Skin epidermis (tissue), 12 donors: ENCODE data around the gene RANBP17.

Experiments used
- H3K27ac ChIP-seq, 21 experiments: fragments of 200-600 bp; sonication (generic) in 11 of 21; one replicate each; pipeline ENCODE4 v1.5.0; 2020; ENCODE audit warnings: mild to moderate bottlenecking in 3 of 21, inconsistent platforms in 2 of 21, moderate library complexity in 2 of 21
- H3K4me3 ChIP-seq, 7 experiments: fragments of 200-600 bp; sonication (generic) in 2 of 7; one replicate each; pipeline ENCODE4 v1.5.0; 2020; ENCODE audit warnings: inconsistent platforms in 2 of 7, mild to moderate bottlenecking in 2 of 7, moderate library complexity in 1 of 7

Gene RANBP17

GRCh38 chr5:171055875-171056454 is 194.1 kb downstream of the RANBP17 start:
- Histone ChIP-seq H3K4me3 (no peak overlapping the region), H3K27ac (no peak overlapping the region)

- no peak overlapping the region for H3K4me3 ChIP-seq
Observed at GRCh38 chr5:171067540-171068130, 205.8 kb downstream of the RANBP17 start.

GRCh38 chr5:171074747-171075146 is 212.9 kb downstream of the RANBP17 start:
- H3K4me3 ChIP-seq = no peak overlapping the region
- no peak overlapping the region for H3K27ac ChIP-seq

More at GRCh38 chr5:171067540-171068130, 205.8 kb downstream of the RANBP17 start:
- H3K27ac ChIP-seq = no peak overlapping the region

- Histone ChIP-seq H3K27ac (no peak overlapping the region), H3K4me3 (no peak overlapping the region)
Observed at GRCh38 chr5:171080186-171080938, 218.5 kb downstream of the RANBP17 start.

DNA sequence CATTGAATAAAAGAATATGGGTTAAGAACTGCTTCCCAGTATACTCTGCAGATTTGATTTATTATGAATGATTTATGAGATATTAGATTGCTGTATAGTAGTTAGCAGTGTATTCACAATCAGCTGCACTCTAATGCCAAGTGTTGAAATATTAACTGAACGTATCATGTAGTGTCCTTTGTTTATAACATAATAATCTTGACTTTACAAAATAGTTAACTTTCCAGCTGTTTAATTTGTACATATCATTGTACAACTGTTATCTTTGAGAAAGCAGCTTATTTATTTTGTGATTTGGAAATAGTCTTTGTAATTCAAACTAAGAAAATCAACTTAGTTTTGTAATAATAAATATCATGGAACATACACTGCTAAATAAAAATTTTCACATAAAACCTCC is 219.5 kb downstream of the RANBP17 start:
- Histone ChIP-seq H3K27ac (no peak overlapping the region), H3K4me3 (no peak overlapping the region)

DNA sequence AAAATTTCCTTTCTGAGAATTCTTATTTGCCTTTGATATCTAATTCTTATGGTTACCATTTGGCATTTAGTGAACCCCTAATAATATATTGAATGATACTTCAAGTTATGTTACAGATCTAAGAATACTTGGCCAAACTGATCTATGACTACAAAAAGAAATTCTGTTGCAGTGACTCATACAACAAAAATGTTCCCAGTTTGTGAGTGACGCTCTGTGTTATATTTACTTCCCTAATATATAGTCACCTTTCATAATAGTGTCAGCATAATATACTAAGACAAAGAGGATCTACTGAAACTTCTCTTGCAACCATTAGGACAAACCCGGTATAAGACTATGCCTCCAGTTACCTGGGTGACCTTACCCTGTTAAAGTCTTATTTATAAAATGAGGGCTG is 230.4 kb downstream of the RANBP17 start:
- no peak overlapping the region for H3K27ac ChIP-seq
- H3K4me3 ChIP-seq = no peak overlapping the region

- no peak overlapping the region for H3K27ac ChIP-seq
- H3K4me3 ChIP-seq = no peak overlapping the region
Observed at GRCh38 chr5:171093598-171093997, 231.8 kb downstream of the RANBP17 start.

- no peak overlapping the region for H3K4me3 ChIP-seq
- H3K27ac ChIP-seq = no peak overlapping the region
Observed at GRCh38 chr5:171094356-171094755, 232.5 kb downstream of the RANBP17 start.

DNA sequence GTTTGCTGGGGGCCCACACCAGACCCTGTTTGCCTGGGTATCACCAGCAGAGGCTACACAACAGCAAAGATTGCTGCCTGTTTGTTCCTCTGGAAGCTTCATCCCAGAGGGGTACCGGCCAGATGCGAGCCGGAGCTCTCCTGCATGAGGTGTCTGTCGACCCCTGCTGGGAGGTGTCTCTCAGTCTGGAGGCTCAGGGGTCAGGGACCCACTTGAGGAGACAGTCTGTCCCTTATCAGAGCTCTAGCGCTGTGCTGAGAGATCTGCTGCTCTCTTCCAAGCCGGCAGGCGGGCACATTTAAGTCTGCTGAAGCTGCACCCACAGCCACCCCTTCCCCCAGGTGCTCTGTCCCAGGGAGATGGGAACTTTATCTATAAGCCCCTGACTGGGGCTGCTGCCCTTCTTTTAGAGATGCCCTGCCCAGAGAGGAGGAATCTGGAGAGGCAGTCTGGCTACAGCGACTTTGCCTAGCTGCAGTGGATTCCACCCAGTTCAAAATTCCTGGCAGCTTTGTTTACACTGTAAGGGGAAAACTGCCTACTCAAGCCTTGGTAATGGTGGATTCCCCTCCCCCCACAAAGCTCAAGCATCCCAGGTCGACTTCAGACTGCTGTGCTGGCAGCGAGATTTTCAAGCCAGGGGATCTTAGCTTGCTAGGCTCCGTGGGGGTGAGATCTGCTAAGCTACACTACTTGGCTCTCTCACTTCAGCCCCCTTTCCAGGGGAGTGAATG is 241.2 kb downstream of the RANBP17 start:
- Histone ChIP-seq H3K27ac (no peak overlapping the region), H3K4me3 (no peak overlapping the region)

- Histone ChIP-seq H3K27ac (no peak overlapping the region), H3K4me3 (no peak overlapping the region)
Observed at GRCh38 chr5:171107669-171108068, 245.9 kb downstream of the RANBP17 start.

GRCh38 chr5:171115519-171115918 is 253.7 kb downstream of the RANBP17 start:
- Histone ChIP-seq H3K27ac (no peak overlapping the region), H3K4me3 (no peak overlapping the region)

GRCh38 chr5:171116719-171117118 is 254.9 kb downstream of the RANBP17 start:
- no peak overlapping the region for H3K27ac ChIP-seq
- H3K4me3 ChIP-seq = no peak overlapping the region

GRCh38 chr5:171120986-171121622 is 259.3 kb downstream of the RANBP17 start:
- H3K4me3 ChIP-seq = no peak overlapping the region

DNA sequence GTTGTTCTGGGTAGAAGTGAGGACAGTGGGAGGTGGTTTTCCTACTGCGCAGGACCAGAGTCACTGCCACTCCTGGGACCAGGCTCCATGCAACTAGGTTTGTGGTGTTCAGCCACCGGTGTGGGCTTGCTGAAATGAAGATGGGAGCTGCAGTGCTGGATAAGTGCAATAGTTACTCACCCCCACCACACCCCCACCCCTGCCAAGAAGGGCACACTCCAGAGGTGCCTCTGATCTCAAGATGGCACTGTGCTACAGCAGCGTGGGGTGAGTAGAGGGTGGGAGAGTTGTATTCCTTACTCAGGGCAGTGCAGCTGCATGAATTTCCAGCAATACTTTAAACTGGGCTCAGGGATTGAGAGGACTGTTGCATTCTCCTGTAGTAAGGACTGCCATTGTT is 259.8 kb downstream of the RANBP17 start:
- Histone ChIP-seq H3K27ac (no peak overlapping the region), H3K4me3 (no peak overlapping the region)

More at GRCh38 chr5:171120986-171121622, 259.3 kb downstream of the RANBP17 start:
- H3K27ac ChIP-seq = no peak overlapping the region

- no peak overlapping the region for H3K4me3 ChIP-seq
- no peak overlapping the region for H3K27ac ChIP-seq
Observed at GRCh38 chr5:171122372-171122771, 260.6 kb downstream of the RANBP17 start.

DNA sequence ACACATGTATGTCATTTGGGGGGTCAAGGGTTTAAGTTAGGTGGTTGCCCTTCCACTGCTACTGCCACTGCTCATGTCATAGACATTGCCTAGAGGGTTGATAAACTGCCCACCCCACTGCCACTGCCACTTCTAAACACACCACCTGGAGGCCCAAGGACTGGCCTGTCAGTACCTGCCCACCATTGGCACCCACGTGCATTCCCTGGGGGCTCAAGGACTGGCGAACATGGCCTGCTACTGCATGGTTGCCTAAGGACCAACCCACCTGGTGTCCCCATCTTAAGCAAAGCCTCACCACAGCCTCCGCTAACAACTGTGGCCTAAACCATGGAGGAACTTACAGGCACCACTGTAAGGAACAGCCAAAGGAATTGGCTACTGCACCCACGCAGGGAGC is 261.6 kb downstream of the RANBP17 start:
- no peak overlapping the region for H3K4me3 ChIP-seq
- no peak overlapping the region for H3K27ac ChIP-seq

- Histone ChIP-seq H3K4me3 (no peak overlapping the region), H3K27ac (no peak overlapping the region)
Observed at GRCh38 chr5:171127314-171127713, 265.5 kb downstream of the RANBP17 start.

GRCh38 chr5:171128136-171128535 is 266.3 kb downstream of the RANBP17 start:
- no peak overlapping the region for H3K27ac ChIP-seq

GRCh38 chr5:171129308-171129707 is 267.5 kb downstream of the RANBP17 start:
- Histone ChIP-seq H3K4me3 (no peak overlapping the region), H3K27ac (no peak overlapping the region)

More at GRCh38 chr5:171128136-171128535, 266.3 kb downstream of the RANBP17 start:
- no peak overlapping the region for H3K4me3 ChIP-seq

- no peak overlapping the region for H3K4me3 ChIP-seq
- no peak overlapping the region for H3K27ac ChIP-seq
Observed at GRCh38 chr5:171131497-171131896, 269.7 kb downstream of the RANBP17 start.
